K562 (cell line): Measurements from ENCODE around the gene CCSER1.

Experiments
- GABPB1 ChIP-seq: sonication (generic); formaldehyde crosslinking; IDR thresholded peaks from 2 replicates; pipeline ENCODE4 v1.8.0; 2022; ENCODE audit warnings: mild to moderate bottlenecking, missing genetic modification reagents
- POLR2A ChIP-seq: fragments of 450-650 bp; conservative IDR thresholded peaks from 2 replicates; pipeline ENCODE4 v1.6.1; 2016
- POLR2AphosphoS2 ChIP-seq: IDR thresholded peaks from 2 replicates; pipeline ENCODE4 v1.6.1; 2012; ENCODE audit warnings: low read length, improper control_type of control experiment
- POU5F1 ChIP-seq: fragments of 150-350 bp; IDR thresholded peaks from 2 replicates; pipeline ENCODE4 v1.6.1; 2014; ENCODE audit warnings: borderline replicate concordance, low read length, low read depth, mild to moderate bottlenecking; ENCODE audit not compliant: partially characterized antibody
- RAD51 ChIP-seq: fragments of 450-650 bp; IDR thresholded peaks from 2 replicates; pipeline ENCODE4 v1.7.1; 2016; ENCODE audit warnings: low read depth, mild to moderate bottlenecking, borderline replicate concordance
- RNF2 ChIP-seq: sonication (generic); IDR thresholded peaks from 2 replicates; pipeline ENCODE4 v1.6.1; 2016
- SAFB ChIP-seq: fragments of 200-400 bp; formaldehyde crosslinking; IDR thresholded peaks from 2 replicates; pipeline ENCODE4 v1.6.1; 2017; ENCODE audit warnings: low read depth, low read length, borderline replicate concordance
- SP1 ChIP-seq: sonication (generic); formaldehyde crosslinking; IDR thresholded peaks from 2 replicates; pipeline ENCODE4 v1.8.1; 2022; ENCODE audit warnings: mild to moderate bottlenecking, missing genetic modification reagents
- TAF1 ChIP-seq: IDR thresholded peaks from 2 replicates; pipeline ENCODE4 v1.6.1; 2011; ENCODE audit warnings: mild to moderate bottlenecking, low read length, moderate library complexity; ENCODE audit not compliant: insufficient read depth, control insufficient read depth, severe bottlenecking; ENCODE audit errors: extremely low read depth
- TF ChIP-seq, protein P1 (sequence below): sonication (generic); formaldehyde crosslinking; IDR thresholded peaks from 2 replicates; pipeline ENCODE4 v1.8.1; 2023; ENCODE audit warnings: mild to moderate bottlenecking, missing genetic modification reagents
- TF ChIP-seq, protein P2 (sequence below), 3 experiments: IDR thresholded peaks in 2 of 3; conservative IDR thresholded peaks in 1 of 3; 2 replicates each; pipeline ENCODE4 v1.5.1; 2011 to 2012; ENCODE audit warnings: low read length in 3 of 3, mild to moderate bottlenecking in 3 of 3, control low read depth in 2 of 3, improper control_type of control experiment in 1 of 3, inconsistent platforms in 1 of 3, low read depth in 1 of 3, mixed read lengths in 1 of 3, moderate library complexity in 1 of 3; ENCODE audit not compliant: insufficient read depth in 2 of 3
- TF ChIP-seq, protein P3 (sequence below): fragments of 450-650 bp; formaldehyde crosslinking; IDR thresholded peaks from 2 replicates; pipeline ENCODE4 v1.4.0; 2022; ENCODE audit warnings: missing genetic modification characterization
- TF ChIP-seq, protein P4 (sequence below): fragments of 150-350 bp; conservative IDR thresholded peaks from 2 replicates; pipeline ENCODE4 v1.6.1; 2014; ENCODE audit warnings: low read length

DNA sequence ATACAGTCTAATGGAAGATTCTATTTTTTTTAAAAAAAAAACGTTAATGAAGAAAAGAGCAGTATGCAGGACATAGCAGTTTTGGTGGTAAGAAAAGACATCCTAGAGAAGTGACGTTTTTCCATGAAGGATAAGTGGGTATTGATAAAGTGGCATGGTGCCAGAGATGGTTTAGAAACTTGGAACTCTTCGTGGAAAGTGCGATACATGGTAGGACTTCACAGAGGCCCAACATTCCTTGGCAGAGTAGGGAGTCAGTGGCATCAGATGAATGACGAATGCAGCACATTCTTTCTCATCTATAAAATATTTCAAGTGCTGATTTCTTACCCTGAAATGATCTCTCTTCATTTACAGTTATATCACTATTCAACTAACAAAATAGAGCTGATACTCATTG is 298.7 kb downstream of the CCSER1 start:
- no peak for TF ChIP-seq POLR2A
- TF ChIP-seq GABPB1 (CRISPR knock-in tag) = no peak
- no peak for TF ChIP-seq SP1 (CRISPR knock-in tag)
- TF ChIP-seq TAF1 = no peak
- no peak for TF ChIP-seq RAD51
- TF ChIP-seq, protein P1, sequence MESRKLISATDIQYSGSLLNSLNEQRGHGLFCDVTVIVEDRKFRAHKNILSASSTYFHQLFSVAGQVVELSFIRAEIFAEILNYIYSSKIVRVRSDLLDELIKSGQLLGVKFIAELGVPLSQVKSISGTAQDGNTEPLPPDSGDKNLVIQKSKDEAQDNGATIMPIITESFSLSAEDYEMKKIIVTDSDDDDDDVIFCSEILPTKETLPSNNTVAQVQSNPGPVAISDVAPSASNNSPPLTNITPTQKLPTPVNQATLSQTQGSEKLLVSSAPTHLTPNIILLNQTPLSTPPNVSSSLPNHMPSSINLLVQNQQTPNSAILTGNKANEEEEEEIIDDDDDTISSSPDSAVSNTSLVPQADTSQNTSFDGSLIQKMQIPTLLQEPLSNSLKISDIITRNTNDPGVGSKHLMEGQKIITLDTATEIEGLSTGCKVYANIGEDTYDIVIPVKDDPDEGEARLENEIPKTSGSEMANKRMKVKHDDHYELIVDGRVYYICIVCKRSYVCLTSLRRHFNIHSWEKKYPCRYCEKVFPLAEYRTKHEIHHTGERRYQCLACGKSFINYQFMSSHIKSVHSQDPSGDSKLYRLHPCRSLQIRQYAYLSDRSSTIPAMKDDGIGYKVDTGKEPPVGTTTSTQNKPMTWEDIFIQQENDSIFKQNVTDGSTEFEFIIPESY = no peak
- no peak for TF ChIP-seq SAFB
- TF ChIP-seq, protein P2, sequence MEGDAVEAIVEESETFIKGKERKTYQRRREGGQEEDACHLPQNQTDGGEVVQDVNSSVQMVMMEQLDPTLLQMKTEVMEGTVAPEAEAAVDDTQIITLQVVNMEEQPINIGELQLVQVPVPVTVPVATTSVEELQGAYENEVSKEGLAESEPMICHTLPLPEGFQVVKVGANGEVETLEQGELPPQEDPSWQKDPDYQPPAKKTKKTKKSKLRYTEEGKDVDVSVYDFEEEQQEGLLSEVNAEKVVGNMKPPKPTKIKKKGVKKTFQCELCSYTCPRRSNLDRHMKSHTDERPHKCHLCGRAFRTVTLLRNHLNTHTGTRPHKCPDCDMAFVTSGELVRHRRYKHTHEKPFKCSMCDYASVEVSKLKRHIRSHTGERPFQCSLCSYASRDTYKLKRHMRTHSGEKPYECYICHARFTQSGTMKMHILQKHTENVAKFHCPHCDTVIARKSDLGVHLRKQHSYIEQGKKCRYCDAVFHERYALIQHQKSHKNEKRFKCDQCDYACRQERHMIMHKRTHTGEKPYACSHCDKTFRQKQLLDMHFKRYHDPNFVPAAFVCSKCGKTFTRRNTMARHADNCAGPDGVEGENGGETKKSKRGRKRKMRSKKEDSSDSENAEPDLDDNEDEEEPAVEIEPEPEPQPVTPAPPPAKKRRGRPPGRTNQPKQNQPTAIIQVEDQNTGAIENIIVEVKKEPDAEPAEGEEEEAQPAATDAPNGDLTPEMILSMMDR (IDR thresholded peaks at IDR 0.05 in 2 of 3, conservative IDR thresholded peaks at IDR 0.05 in 1 of 3; ENCODE audit: insufficient read depth in 2 of 3, low read depth in 1 of 3, low read length in 3 of 3) = no peak
- TF ChIP-seq, protein P3, sequence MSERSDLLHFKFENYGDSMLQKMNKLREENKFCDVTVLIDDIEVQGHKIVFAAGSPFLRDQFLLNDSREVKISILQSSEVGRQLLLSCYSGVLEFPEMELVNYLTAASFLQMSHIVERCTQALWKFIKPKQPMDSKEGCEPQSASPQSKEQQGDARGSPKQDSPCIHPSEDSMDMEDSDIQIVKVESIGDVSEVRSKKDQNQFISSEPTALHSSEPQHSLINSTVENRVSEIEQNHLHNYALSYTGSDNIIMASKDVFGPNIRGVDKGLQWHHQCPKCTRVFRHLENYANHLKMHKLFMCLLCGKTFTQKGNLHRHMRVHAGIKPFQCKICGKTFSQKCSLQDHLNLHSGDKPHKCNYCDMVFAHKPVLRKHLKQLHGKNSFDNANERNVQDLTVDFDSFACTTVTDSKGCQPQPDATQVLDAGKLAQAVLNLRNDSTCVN (CRISPR knock-in tag) = no peak
- TF ChIP-seq POU5F1 = no peak
- TF ChIP-seq POLR2AphosphoS2 = no peak
- TF ChIP-seq, protein P4, sequence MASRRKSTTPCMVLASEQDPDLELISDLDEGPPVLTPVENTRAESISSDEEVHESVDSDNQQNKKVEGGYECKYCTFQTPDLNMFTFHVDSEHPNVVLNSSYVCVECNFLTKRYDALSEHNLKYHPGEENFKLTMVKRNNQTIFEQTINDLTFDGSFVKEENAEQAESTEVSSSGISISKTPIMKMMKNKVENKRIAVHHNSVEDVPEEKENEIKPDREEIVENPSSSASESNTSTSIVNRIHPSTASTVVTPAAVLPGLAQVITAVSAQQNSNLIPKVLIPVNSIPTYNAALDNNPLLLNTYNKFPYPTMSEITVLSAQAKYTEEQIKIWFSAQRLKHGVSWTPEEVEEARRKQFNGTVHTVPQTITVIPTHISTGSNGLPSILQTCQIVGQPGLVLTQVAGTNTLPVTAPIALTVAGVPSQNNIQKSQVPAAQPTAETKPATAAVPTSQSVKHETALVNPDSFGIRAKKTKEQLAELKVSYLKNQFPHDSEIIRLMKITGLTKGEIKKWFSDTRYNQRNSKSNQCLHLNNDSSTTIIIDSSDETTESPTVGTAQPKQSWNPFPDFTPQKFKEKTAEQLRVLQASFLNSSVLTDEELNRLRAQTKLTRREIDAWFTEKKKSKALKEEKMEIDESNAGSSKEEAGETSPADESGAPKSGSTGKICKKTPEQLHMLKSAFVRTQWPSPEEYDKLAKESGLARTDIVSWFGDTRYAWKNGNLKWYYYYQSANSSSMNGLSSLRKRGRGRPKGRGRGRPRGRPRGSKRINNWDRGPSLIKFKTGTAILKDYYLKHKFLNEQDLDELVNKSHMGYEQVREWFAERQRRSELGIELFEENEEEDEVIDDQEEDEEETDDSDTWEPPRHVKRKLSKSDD = no peak
- TF ChIP-seq RNF2 = no peak
